Measurements from ENCODE around the gene ALOX5AP. TPM values are rescaled to one million over a fixed set of nuclear protein-coding genes. Genes with fewer than 3 reads are reported as not detected.
A peak's percentile ranks its signal among the peaks of the same experiment; 100 is the strongest.

Gene ALOX5AP
- total RNA-seq, 1 donor from 2014 or later = 65.8 TPM

DNA sequence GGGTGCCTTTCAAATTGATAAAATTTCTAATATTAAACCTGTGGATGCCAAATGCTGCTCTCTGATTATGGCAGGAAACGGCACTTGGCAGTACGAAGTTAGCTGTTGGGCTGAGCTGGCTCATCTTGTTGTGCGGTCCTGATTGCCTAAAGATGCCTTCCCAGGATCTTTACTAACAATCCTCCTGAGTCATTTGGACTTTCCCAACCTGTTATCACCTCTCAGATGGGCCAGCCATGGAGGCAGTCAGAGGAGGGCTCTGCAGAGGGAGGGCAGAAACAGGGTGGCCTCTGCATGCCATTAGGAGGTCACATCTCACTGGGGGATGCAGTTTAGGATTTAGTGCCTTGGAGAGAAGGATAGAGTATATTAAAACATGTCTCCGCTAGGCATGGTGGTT, 27.3 kb downstream of the ALOX5AP start:
- no peak for DNase-seq (ENCODE audit: low spot score)
- no peaks in the 10 kb centered on the region for H3K9me3 Mint-ChIP-seq
- intact Hi-C loops (cut with micrococcal nuclease) = no loop called here
- no peaks in the 10 kb centered on the region for H3K27me3 Mint-ChIP-seq (ENCODE audit: insufficient read depth)
- H3K36me3 Mint-ChIP-seq (ENCODE audit: low read depth) = peaks cover 47% of the 10 kb centered on the region
- no peak overlapping the region for H3K4me3 Mint-ChIP-seq
- no peak overlapping the region for H3K27ac Mint-ChIP-seq
- peaks cover 21% of the 10 kb centered on the region for H3K4me1 Mint-ChIP-seq (ENCODE audit: low read depth)

DNA sequence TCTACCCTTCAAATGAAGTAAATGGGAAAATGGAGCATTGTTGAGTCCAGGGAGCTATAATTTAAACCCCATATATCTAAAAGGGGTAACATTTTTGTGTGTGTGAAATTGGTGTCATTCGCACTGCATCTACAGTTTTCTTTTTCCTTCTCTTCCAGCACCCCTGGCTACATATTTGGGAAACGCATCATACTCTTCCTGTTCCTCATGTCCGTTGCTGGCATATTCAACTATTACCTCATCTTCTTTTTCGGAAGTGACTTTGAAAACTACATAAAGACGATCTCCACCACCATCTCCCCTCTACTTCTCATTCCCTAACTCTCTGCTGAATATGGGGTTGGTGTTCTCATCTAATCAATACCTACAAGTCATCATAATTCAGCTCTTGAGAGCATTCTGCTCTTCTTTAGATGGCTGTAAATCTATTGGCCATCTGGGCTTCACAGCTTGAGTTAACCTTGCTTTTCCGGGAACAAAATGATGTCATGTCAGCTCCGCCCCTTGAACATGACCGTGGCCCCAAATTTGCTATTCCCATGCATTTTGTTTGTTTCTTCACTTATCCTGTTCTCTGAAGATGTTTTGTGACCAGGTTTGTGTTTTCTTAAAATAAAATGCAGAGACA, 28.6 kb downstream of the ALOX5AP start:
- Mint-ChIP-seq H3K9me3 (no peaks in the 10 kb centered on the region), H3K4me3 (no peak overlapping the region), H3K27me3 (ENCODE audit: insufficient read depth) (no peaks in the 10 kb centered on the region), H3K4me1 (ENCODE audit: low read depth) (peaks cover 24% of the 10 kb centered on the region), H3K36me3 (ENCODE audit: low read depth) (peaks cover 43% of the 10 kb centered on the region), H3K27ac (no peak overlapping the region)
- intact Hi-C loops (cut with micrococcal nuclease) = no loop called here
- DNase-seq (ENCODE audit: low spot score) = no peak

DNA sequence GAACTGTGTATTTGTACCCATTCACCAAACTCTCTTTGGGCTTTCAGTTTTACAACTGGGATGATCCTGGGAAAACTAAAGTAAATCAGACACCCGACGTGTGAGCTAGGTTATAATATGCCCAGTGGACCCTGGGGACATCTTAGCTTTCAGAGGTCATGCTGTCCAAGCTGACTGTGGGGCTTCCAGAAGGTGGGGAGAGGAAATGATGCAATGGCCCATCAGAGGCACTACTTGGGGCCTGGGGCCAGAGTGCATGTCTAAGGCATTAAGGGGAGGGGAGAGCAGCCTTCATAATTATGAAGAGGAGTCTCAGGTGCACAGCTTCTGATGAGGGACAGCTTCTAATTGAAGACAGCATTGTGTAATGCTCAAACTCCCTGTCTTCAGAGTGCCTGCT, 30.9 kb downstream of the ALOX5AP start:
- peaks cover 24% of the 10 kb centered on the region for H3K4me1 Mint-ChIP-seq (ENCODE audit: low read depth)
- no peak for DNase-seq (ENCODE audit: low spot score)
- H3K27me3 Mint-ChIP-seq (ENCODE audit: insufficient read depth) = no peaks in the 10 kb centered on the region
- no peak overlapping the region for H3K27ac Mint-ChIP-seq
- H3K9me3 Mint-ChIP-seq = no peaks in the 10 kb centered on the region
- H3K36me3 Mint-ChIP-seq (ENCODE audit: low read depth) = peaks cover 38% of the 10 kb centered on the region
- no peak overlapping the region for H3K4me3 Mint-ChIP-seq
- intact Hi-C loops (cut with micrococcal nuclease) = no loop called here

DNA sequence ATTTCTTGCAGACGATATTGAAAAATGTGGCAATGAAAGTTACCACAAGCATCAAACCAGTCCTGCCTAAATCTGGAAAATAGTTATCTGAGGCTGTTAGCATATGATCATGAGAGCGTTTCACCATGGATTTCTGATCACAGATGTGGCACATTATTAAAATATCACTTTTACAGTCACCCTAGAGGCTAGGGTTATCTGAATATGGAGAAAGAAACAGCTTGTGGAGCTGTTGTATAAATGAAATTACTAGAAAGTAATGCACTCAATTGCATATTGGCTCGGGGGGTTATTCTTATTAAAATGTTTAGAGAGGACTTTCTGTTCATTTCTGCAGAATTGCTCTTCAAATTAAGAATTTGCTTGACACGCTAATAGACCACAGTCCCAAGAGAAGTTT, 35.6 kb downstream of the ALOX5AP start:
- H3K4me3 Mint-ChIP-seq = no peak overlapping the region
- H3K4me1 Mint-ChIP-seq (ENCODE audit: low read depth) = peaks cover 46% of the 10 kb centered on the region
- H3K27ac Mint-ChIP-seq = no peak overlapping the region
- intact Hi-C loops (cut with micrococcal nuclease) = no loop called here
- H3K27me3 Mint-ChIP-seq (ENCODE audit: insufficient read depth) = no peaks in the 10 kb centered on the region
- no peaks in the 10 kb centered on the region for H3K9me3 Mint-ChIP-seq
- peaks cover 24% of the 10 kb centered on the region for H3K36me3 Mint-ChIP-seq (ENCODE audit: low read depth)
- no peak for DNase-seq (ENCODE audit: low spot score)

DNA sequence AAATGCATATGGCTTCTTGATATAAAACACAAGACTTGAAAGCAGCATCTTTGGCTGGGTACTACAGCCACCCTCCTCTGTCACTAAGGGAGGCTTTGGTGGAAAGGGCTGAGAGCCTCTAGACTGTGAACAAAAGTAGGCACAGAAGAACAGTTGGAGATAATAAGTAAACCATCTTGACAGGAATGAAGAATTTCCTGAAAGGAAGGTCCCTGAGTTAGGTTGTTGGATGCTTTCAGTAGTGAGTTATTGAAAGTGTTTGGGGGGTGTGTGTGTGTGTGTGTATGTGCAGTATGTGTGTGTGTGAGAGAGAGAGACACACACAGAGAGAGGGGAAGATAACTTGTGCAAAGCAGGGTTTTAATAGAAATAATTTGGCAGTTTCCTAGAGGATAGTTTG, 38.2 kb downstream of the ALOX5AP start:
- intact Hi-C loops (cut with micrococcal nuclease) = no loop called here
- H3K27me3 Mint-ChIP-seq (ENCODE audit: insufficient read depth) = no peaks in the 10 kb centered on the region
- peaks cover 14% of the 10 kb centered on the region for H3K36me3 Mint-ChIP-seq (ENCODE audit: low read depth)
- no peak for DNase-seq (ENCODE audit: low spot score)
- H3K4me1 Mint-ChIP-seq (ENCODE audit: low read depth) = peaks cover 26% of the 10 kb centered on the region
- peak overlapping the region; percentile 64 for H3K27ac Mint-ChIP-seq
- peak overlapping the region; percentile 30 for H3K4me3 Mint-ChIP-seq
- H3K9me3 Mint-ChIP-seq = no peaks in the 10 kb centered on the region

DNA sequence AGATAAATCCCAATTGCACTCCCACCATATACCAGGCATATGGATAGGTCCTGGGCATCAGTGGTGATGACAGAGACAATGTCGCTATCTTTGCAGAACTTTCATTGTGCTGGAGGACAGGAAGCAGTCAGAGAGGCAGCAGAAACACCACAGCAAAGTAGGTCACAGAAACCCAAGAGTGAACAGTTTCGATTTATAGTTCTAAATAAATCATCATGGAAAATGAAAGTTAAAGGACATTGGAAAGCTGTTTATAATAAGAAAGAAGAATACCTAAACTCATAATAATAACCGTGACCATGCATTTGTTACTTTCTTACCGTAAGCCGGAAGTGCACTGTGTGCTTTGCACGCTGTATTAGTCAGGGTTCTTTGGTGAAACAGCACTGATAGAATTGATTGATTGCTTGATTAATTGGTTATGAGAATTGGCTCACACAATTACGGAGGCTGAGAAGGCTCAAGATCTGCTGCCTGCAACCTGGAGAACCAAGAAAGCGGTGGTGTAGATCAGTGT, 38.9 kb downstream of the ALOX5AP start:
- peak; percentile 12 for DNase-seq (ENCODE audit: low spot score)
- H3K27me3 Mint-ChIP-seq (ENCODE audit: insufficient read depth) = no peaks in the 10 kb centered on the region
- intact Hi-C loops (cut with micrococcal nuclease) = loop anchor here (1.0 kb wide), 1 partner anchor 30 kb away; no protein-coding TSS in a partner anchor

DNA sequence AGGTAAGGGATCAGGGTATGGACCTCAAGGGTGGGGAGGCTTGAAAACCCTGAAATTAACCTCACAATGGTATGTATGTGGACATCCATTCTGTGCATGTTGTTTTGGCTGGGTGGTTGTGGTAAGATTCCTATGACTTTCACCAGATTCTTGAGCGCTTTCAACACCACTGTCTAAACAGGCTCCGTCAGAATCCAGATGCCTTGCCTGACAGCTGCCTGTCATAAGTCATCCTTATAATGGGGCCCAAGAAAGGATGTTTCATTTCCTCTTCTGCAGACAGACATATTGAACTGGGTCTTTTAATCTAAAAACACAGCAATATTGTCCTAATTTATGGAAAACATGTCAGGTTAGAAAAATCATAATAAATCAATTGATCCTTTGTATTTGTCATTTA, 41.3 kb downstream of the ALOX5AP start:
- Mint-ChIP-seq H3K36me3 (ENCODE audit: low read depth) (peaks cover 19% of the 10 kb centered on the region), H3K9me3 (peaks cover 6% of the 10 kb centered on the region), H3K27ac (no peak overlapping the region), H3K4me3 (no peak overlapping the region), H3K27me3 (ENCODE audit: insufficient read depth) (peaks cover 5% of the 10 kb centered on the region), H3K4me1 (ENCODE audit: low read depth) (peaks cover 26% of the 10 kb centered on the region)
- DNase-seq (ENCODE audit: low spot score) = no peak
- intact Hi-C loops (cut with micrococcal nuclease) = no loop called here

More for the DNA sequence above, 38.9 kb downstream of the ALOX5AP start:
- peak overlapping the region; percentile 32 for H3K4me3 Mint-ChIP-seq
- H3K4me1 Mint-ChIP-seq (ENCODE audit: low read depth) = peaks cover 26% of the 10 kb centered on the region
- peak overlapping the region; percentile 64 for H3K27ac Mint-ChIP-seq
- peaks cover 13% of the 10 kb centered on the region for H3K36me3 Mint-ChIP-seq (ENCODE audit: low read depth)
- no peaks in the 10 kb centered on the region for H3K9me3 Mint-ChIP-seq

DNA sequence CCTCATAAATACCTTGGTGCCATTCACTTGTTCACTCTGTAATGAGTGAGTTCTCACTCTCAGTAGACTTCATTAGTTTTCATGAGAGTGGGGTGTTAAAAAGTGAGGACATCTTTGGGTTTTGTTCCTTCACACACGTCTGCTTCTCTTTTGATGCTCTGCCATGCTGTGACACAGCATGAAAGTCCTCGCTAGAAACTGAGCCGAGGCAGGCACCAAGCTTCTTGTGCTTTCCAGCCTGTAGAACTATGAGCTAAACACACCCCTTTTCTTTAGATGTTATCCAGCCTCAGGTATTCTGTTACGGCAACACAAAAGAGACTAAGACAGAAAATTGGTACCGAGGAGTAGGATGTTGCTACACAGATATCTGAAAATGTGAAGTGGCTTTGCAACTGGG, 43.7 kb downstream of the ALOX5AP start:
- Mint-ChIP-seq H3K27ac (no peak overlapping the region), H3K9me3 (peaks cover 6% of the 10 kb centered on the region), H3K27me3 (ENCODE audit: insufficient read depth) (peaks cover 5% of the 10 kb centered on the region), H3K4me1 (ENCODE audit: low read depth) (peaks cover 20% of the 10 kb centered on the region), H3K4me3 (no peak overlapping the region), H3K36me3 (ENCODE audit: low read depth) (peaks cover 26% of the 10 kb centered on the region)
- intact Hi-C loops (cut with micrococcal nuclease) = no loop called here
- no peak for DNase-seq (ENCODE audit: low spot score)

DNA sequence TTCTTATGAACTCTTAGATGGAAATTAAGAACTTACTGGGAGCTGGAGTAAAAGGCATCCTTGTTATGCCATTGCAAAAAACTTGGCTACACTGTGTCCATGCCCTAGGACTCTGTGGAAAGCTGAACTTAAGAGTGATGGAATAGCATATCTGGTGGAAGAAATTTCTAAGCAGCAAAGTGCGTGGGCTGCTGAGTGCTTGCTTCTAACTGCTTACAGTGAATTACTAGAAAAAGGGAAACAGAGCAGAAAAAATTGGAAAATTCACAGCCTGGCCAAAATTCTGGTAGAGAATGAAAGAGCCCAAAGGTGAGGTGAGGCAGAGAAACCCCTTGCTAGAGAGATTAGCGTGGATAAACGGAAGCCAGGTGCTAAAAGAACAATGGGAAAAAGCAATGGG, 44.3 kb downstream of the ALOX5AP start:
- Mint-ChIP-seq H3K9me3 (peaks cover 6% of the 10 kb centered on the region), H3K27me3 (ENCODE audit: insufficient read depth) (peaks cover 5% of the 10 kb centered on the region), H3K27ac (no peak overlapping the region), H3K36me3 (ENCODE audit: low read depth) (peaks cover 27% of the 10 kb centered on the region), H3K4me3 (no peak overlapping the region), H3K4me1 (ENCODE audit: low read depth) (peaks cover 14% of the 10 kb centered on the region)
- intact Hi-C loops (cut with micrococcal nuclease) = no loop called here
- DNase-seq (ENCODE audit: low spot score) = no peak

DNA sequence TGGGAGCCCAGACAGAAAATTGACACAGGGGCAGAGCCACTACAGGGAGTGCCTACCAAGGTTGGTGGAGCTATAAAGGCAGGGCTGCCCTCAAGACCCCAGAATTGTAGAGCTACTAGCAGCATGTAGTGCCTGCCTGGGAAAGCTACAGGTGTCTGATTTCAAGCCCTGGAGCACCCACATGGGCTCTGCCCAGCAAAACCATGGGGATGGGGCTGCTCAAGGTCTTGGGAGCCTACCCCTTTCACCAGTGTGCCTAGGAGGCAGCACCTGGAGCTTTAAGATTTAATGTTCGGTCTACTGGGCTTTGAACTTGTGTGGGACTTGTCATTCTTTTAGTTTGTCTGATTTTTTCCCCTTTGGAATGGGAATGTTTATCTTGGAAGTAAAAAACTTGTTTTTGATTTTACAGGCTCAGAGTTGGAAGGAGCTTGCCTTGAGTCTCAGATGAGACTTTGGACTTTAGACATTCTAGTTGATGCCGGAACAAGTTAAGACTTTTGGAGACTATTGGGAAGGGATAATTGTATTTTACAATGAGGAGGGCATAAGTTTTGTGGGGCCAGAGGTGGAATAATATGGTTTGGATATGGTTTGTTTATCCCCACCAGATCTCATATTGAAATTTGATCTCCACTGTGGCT, 45.1 kb downstream of the ALOX5AP start:
- no peak for DNase-seq (ENCODE audit: low spot score)
- H3K4me3 Mint-ChIP-seq = no peak overlapping the region
- H3K27ac Mint-ChIP-seq = no peak overlapping the region
- H3K27me3 Mint-ChIP-seq (ENCODE audit: insufficient read depth) = peaks cover 5% of the 10 kb centered on the region
- peaks cover 6% of the 10 kb centered on the region for H3K4me1 Mint-ChIP-seq (ENCODE audit: low read depth)
- H3K36me3 Mint-ChIP-seq (ENCODE audit: low read depth) = peaks cover 22% of the 10 kb centered on the region
- intact Hi-C loops (cut with micrococcal nuclease) = no loop called here
- H3K9me3 Mint-ChIP-seq = peaks cover 6% of the 10 kb centered on the region

DNA sequence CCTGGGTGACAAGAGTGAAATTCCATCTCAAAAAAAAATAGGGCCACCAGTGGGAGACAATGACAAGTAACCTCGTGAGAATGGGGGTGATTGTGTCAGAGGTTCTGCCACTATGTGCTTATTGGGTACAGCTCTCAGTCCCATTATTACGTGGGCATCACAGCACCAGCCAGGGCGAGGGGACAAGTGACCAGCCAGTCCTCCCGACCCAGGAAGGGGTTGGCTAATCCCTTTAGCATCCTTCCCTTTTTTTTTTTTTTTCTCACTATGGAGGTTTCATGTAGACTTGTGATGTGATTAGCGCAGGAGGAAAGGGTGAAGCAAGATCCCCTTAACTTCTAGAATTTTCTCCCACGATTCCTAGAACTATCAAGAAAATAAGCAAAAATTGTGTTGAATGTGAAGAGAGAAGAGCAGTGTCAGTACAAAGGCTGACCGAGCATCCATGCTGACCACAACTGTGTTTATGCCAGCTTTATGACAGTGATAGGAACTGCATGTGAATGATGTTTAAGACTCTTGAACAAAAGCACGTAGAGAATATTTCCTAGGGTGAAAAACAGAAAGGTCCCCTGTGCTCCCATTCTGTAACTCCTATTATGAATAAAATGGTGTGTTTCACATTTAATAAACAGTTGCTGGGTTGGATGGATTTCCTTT, 50.0 kb downstream of the ALOX5AP start:
- Mint-ChIP-seq H3K4me1 (ENCODE audit: low read depth) (peaks cover 18% of the 10 kb centered on the region), H3K36me3 (ENCODE audit: low read depth) (peaks cover 30% of the 10 kb centered on the region), H3K27ac (no peak overlapping the region), H3K27me3 (ENCODE audit: insufficient read depth) (peaks cover 8% of the 10 kb centered on the region), H3K9me3 (peaks cover 6% of the 10 kb centered on the region), H3K4me3 (no peak overlapping the region)
- no peak for DNase-seq (ENCODE audit: low spot score)
- intact Hi-C loops (cut with micrococcal nuclease) = no loop called here

DNA sequence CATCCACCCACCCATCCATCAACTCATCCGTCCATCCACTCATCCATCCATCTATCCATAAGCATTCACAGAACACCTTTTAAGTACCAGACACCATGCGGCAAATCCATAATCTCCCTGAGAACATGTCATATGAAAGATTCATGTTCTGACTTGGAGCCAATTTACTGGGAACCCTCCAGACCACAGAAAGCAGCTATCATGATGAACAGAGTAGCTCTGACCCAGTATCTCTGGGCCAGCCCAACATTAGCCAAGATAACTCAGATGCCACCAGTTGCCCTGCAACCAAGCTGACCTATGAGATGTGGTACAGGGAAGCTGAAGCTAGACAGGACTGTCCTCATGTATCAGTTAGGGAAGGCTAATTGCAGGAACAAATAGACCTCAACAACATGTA, 51.3 kb downstream of the ALOX5AP start:
- DNase-seq (ENCODE audit: low spot score) = no peak
- H3K4me3 Mint-ChIP-seq = no peak overlapping the region
- H3K27ac Mint-ChIP-seq = no peak overlapping the region
- peaks cover 18% of the 10 kb centered on the region for H3K4me1 Mint-ChIP-seq (ENCODE audit: low read depth)
- H3K9me3 Mint-ChIP-seq = no peaks in the 10 kb centered on the region
- intact Hi-C loops (cut with micrococcal nuclease) = no loop called here
- H3K27me3 Mint-ChIP-seq (ENCODE audit: insufficient read depth) = peaks cover 4% of the 10 kb centered on the region
- peaks cover 27% of the 10 kb centered on the region for H3K36me3 Mint-ChIP-seq (ENCODE audit: low read depth)

Data from activated T-helper 1 cell treated with anti-CD3 and anti-CD28 coated beads, Interleukin-12 subunit alpha, Interleukin-12 subunit beta, Interleukin-2, Interleukin-4 antibody, amounts not matched to agents 30 ng/mL and 10 ng/mL and 1 ng/mL, durations not matched to agents 14 hours and 24 hours and 36 hours (primary cell).